Amniotic stem cell (primary cell): ENCODE results near the gene HDAC2.
"Not testable (repeated sequence)": the region's sequence is repeated elsewhere in the genome, so short reads cannot be mapped to it uniquely, and the experiment has no call there.

Source experiments
- DNase-seq: peaks from one replicate; lab custom pipeline; 2025; lab: John Stamatoyannopoulos, UW

HDAC2 gene

DNA sequence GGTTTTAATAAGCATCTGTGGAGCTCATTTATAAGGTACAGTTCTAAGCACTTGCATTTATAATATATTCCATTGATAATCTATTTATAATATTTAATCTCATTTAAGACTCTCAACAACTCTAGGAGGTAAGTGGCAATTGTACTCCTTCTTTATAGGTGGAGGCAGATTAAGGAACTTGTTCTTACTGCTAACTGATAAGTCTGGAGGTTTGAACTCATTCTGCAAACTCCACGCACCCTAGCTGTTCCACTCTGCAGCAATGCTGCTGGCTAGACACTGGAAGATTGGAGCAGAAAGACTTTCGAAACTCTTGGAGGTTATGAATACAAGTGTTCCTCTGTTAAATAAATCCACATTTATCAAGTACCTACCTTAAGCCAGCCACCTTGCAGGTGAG is 793 bp upstream of the HDAC2 start:
- no peak for DNase-seq

DNA sequence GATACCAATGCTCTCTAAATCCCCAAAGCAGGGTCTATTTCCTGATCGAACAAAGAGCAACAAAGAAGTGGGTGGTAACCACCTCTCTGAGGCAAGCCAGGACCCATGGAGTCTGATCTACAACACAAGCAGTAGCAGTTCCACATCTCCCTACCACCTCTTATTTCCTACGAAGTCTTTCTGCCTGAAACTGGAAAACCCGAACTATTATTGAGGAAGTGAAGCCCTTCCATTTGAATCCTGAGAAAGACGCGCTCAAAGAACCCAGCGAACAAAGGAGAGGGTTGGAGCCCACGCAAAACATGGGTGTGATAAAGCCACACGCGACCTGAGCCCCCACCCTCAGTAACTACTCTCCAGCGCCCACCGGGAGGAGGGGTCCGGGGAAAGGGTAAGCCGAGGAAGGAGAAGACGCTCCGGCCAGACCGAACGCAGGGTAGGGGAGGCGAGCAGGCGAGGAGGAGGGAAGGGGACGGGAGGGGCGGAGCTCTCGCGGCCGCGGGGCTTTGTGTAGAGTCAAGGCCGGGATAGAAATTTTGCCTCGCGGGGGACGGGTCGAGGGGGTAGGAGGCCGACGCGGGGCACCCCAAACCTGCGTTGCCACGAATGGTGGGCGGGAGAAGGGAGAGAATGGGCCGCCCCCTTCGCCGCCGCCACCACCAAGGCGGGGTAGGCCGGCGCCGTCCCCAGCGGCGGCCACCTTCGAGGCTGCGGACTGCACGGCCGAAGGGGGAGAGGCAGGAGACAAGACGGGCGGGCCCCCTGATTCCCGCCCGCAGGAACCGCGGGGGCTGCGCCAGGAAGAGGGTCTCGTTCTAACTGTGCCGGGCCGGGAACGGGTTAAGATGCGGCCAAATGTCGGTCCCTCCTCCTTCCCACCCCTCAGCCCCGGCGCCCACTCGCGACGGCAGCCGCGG is 802 bp downstream of the HDAC2 start:
- DNase-seq: no peak

DNA sequence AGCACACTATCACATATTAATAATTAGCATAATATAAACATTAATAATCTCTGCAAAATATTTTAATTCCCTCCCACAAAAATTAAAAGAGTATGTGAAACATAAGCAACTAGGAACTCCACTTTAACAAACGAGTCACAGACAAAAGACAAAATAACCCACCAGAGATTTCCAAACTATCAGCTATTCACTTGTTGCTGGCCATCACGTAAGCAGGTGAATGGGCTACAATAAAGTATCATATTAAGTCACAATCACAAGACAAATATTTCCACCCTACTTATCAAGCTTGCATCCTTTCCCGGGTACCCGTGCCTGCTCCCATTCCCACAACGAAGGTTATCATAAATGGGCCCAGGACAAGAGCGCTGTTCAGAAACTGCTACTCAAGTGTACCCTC is 2.5 kb downstream of the HDAC2 start:
- no peak for DNase-seq

DNA sequence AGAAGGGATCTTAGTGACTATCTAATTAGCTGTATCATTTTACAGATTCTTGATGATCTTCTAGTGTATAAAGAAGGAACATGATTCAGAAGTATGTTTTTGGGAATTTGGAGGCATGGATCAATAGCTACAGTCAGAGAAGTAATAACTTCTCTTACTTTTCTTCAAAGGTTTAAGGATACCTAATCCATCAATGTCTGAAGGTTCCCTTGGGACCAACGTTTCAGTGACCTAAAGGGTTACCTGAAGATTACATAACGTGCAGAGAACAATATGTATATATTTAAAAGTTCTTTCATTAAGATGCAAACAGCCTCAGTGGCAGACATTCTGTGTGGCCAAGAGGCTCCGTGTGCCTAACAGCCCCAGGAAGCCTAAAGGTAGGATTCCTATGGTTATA is 3.2 kb downstream of the HDAC2 start:
- DNase-seq: no peak

DNA sequence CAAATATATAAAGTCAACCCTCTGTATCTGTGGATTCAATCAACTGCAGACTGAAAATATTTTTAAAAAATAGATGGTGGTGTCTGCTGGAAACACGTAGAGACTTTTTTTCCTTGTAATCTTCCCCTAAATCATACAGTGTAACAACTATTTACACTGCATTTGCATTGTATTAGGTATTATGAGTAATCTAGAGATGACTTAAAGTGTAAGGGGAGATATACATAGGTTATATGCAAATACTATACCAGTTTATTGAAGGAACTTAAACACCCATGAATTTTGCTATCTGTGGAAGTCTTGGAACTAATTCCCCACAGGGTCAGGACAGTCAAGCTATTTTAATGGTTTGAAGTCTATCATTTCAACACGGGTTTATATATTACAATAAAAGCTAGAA is 10.2 kb downstream of the HDAC2 start:
- DNase-seq: no peak

DNA sequence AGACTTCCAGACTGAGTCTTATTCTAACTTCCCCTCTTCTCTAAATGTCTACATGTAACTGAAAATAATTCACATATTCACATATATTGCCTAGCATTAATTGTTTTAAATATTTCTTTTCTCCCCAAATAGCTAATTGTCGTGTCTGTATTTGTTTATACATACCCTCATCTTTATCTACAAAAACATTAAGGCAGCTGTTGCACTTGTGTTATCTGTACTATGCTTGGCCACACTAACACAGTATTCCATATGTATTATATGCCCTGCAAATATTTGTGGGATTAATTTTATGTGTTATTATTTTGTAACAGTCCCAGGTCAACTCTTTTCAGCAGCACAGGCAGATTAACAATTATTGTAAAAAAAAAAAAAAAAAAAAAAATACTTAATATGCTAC is 11.7 kb downstream of the HDAC2 start:
- DNase-seq: no peak

DNA sequence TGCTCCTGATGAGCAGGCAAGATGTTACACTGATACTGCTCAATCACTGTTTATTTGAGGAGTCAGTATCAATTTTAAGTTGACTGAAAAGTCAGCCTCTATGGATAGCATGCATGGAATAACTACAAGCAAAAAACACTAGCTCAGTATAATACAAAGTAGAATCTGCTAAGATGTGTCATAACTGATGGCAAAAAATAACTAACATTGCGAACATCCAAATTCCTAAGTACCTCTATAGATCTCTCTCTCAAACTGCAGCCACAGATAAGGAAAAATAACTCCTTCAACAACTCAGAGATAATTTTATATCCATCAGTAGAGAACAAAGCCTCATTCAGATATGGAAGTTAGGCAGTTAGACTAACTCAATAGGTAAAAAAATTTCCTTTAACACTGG is 16.3 kb downstream of the HDAC2 start:
- no peak for DNase-seq

DNA sequence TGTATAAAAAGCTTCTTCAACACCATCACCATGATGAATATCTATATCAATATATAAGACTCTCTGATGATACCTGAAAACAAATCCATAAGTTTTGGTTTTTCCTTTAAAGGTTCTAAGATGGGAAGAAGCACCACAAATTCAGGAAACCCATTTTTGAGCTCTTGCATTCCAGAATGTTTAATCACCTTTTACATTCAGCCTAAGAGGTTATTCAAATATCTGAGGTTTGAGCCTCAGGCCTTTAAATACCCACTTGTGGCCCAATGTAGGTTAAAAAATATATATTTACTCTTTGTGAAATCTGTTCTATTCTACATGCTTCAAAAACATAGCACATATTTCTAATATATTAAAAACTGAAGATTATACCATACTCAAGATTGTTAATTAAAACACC is 17.6 kb downstream of the HDAC2 start:
- no peak for DNase-seq

DNA sequence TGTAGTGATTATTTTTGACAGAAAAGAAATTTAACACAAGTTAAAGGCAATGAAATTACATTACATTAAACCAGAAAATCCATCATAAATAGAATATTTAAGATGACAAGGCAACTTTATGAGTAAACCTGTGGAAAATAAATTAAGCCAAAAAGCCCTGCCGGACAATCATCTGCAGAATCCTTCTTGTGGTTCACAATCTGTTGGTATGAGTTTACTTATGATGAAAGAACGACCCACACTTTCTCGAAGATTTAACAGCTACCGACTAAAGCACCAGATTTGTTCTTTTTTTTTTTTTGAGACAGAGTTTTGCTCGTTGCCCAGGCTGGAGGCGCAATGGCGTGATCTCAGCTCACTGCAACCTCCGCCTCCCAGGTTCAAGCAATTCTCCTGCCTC is 21.4 kb downstream of the HDAC2 start:
- DNase-seq: no peak

DNA sequence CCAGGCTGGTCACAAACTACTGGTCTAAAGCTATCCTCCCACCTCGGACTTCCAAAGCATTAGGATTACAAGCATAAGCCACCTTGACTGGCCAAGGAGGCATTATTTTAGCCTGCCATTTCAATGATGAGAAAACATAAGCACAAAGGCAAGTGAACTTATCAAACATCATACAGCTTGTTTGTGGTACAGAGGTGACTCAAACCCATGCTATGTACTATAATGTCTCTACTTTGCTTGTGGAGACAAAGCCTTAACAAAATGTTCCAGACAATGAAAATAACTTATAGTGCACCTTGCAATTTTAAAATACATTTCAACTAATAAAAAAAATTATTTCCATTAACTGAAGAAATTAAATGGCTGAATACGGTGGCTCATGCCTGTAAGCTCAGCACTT is 26.2 kb downstream of the HDAC2 start:
- no peak for DNase-seq

DNA sequence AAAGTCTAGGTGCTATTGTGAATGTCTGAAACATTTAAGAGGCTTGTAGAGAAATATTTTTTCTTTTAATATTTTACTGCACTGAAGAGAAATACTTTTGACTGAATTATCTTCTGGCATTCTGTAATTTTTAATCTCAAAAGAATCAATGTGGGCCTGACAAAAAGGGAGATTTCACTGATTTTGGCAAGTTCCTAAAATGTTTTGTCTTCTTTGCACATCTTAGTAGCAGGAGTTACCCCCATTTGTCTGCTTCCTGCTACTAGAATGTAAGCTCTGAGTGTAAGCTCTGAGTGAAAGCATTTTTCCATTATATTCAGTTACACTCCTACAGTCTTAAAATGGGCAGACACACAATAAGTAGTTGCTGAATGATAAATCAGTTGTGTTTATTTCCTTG is 31.1 kb downstream of the HDAC2 start:
- DNase-seq: no peak

DNA sequence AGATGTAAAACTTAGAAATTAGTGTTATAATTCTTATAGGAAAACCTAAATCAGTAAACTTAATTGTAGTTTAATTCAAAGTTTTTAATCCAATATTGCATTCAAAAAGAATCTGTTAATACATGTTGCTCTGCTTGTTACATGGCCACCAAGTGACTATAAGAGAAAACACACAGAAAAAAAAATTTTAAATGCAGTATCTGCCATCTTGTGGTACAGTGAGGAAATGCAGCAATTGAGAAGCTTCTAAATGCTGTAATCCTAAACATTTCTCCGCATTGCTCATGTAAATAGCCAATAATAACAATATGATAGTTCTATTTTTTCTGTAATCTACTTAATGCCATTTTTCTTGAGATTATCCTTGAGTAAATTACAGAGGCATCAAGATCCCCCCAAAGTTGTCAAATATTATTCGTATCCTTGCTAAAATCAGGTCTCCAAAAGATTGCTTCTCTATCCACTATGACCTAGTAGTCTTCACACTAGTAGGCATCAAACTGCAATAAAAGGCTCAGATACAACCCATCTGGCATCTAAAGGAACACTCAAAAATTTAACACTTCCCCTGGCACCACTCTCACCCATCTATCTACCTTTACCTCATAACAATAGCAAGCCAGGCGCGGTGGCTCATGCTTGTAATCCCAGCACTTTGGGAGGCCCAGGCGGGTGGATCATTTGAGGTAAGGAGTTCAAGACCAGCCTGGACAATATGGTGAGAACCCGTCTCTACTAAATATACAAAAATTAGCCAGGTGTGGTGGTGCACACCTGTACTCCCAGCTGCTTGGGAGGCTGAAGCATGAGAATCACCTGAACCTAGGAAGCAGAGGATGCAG is 34.6 kb downstream of the HDAC2 start:
- DNase-seq: no peak

DNA sequence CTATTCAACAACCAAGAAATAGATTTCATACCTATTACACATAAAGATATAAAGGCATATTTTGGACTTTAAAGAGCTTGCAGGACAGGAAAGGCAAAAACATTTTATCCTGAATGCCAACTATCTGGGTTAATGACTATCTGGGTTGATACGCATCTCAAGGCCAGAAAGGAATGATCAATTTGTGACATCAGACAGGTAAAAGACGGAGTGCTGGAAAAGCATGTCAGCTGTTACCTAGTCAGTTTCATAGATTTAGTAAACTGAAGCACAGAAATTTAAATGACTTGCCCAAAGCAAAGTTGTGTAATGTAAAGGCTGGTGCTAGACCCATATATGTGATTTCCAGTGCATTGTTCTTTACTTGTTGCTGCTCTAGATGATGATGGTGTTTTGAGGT is 36.8 kb downstream of the HDAC2 start:
- no peak for DNase-seq

DNA sequence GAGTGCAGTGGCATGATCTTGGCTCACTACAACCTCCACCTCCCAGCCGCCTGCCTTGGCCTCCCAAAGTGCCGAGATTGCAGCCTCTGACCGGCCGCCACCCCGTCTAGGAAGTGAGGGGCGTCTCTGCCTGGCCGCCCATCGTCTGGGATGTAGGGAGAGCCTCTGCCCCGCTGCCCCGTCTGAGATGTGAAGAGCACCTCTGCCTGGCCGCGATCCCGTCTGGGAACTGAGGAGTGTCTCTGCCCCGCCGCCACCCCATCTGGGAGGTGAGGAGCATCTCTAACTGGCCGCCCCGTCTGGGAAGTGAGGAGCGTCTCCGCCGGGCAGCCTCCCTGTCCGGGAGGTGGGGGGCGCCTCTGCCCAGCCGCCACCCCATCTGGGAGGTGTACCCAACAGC is 39.0 kb downstream of the HDAC2 start:
- not testable (repeated sequence) for DNase-seq

DNA sequence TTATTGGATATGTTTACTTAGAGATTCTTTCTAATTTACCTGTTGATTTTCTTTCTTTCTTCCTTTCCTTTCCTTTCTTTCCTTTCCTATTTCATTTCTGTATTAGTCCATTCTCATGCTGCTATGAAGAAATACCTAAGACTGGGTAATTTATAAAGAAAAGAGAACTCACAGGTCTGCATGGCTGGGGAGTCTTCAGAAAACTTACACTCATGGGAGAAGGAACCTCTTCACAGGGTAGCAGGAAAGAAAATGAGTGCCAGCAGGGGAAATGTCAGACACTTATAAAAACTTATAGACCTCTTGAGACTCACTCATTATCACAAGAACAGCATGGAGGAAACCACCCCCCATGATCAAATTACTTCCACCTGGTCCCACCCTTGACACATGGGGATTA is 40.8 kb downstream of the HDAC2 start:
- no peak for DNase-seq

DNA sequence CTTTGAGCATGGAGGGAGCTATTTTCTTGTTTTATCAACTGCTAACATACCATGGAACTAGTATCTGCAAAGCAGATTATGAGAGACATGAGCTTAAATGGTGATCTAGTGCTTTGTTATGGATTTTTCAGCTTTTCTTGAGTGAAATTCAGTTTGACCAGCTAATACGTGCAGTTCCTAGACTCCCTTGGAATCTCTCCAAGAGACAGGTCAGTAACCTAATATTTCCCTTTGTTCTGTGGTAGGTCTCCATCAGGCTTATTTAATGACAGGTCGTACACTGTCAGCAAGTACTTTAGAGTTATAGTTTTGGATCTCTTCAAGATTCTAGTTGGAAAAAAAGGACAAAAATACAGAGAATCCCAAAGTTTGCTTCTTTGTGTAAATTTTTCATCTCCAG is 43.9 kb downstream of the HDAC2 start:
- no peak for DNase-seq

DNA sequence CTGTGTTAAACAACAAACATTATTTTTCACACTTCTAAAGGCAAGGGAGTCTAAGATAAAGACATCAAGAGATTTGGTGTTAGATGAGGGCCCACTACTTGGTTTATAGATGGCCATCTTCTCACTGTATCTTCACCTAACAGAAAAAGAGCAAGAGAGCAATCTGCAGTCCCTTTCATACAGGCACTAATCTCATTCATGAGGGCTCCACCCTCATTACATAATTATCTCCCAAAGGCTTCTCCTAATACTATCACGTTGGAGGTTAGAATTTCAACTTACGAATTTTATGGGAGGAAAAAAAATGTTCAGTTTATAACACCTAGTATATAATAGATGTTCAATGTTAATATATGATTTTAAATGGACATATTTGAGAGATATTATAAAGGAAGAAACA is 45.6 kb downstream of the HDAC2 start:
- DNase-seq: no peak

DNA sequence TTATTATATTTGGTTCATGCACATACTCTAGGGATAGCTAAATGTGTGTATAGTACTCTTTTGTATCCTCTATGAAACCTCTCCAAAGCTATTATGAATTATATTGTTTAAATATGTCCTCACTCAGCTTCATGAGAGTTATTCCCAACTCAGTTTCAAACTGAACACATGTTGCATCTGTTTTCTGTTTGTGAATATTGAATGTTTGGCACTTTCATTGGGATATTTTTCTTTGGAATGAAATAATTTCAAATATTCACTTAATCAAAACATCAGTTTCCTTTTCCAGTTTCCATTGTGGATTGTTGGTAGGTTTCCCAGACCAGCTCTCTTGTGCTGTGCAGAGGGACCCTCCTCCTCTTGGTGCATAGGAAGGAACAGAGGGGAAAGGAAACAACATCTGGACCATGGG is 46.6 kb downstream of the HDAC2 start:
- no peak for DNase-seq

DNA sequence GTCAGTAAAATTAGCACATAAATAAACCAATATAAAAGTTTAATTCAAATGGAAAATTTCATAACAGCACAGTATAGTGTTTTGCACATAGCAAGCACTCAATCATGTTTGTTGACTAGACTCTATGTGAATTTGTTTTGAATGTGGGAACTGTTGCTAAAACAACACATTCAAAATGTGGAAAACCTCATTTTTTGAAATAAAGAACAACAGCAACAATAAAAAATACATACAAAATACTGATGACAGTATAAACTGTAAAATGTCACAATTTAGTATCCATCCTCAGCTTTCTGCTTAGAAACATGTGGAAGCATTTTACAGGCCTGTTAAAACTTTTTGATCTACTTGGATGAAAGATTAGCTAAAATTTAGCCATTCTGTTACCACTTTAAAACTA is 47.4 kb downstream of the HDAC2 start:
- DNase-seq: no peak

DNA sequence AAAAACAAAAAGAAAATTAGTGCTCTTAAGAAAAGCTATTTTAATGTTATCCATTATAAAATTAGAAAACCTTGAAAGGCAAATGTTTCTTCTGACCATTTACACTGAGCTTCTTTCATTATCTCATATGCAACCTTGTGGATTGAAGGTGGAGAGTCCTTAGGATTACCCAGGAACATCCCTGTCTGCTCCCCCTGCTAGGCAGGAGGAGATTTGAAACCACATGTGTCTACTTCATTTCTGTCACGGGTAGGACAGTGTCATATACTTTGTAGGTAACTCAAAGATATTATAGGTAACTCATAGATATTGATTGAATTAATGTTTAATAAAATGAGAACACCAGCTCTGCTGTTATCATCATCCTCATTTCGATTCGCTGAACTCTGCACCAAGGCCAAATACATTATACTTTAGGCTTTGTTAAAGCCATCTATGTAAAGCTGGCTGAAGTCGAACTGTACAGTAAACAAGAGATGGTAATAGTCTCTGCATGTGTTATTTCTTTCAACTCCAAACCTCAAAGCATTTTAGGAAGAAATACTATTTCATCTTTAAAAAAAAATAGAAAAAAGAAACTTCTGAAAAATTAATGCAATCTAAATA is 49.5 kb downstream of the HDAC2 start:
- DNase-seq: no peak

DNA sequence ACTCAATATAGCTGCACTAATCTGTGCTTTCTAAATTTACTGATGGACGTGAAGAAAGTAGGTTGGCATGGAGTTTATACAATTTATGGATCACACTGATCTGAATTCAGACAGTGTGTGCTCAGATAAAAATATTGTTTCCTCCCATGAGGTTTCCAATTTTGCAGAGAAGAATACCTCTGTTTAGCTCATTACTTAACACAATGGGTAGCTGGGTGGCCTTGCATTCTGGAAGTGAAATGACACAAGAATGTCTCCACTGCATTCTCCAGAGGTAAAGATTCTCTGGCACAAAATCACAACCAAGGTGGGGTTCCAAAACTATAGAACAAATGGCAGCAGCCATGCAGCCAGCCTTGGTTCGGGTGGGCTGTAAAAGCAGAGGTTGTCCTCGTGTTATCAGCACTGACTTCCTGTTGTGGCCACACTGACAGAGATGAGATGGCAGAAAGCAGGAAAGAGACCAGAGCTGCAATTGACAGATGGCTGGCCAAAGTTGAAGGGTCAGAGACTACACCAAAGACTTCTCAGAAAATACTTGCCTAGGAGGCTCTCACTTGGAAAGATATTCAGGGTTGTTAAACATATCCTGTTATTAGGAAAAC is 50.2 kb downstream of the HDAC2 start:
- no peak for DNase-seq

DNA sequence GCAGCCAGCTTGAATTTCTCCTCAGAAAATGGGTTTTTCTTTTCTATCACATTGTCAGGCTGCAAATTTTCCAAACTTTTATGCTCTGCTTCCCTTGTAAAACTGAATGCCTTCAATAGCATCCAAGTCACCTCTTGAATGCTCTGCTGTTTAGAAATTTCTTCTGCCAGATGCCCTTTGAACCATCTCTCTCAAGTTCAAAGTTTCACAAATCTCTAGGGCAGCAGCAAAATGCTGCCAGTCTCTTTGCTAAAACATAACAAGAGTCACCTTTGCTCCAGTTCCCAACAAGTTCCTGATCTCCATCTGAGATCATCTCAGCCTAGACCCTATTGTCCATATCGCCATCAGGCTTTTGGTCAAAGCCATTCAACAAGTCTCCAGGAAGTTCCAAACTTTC is 60.7 kb downstream of the HDAC2 start:
- not testable (repeated sequence) for DNase-seq
